HS-27A (cell line): Measurements from ENCODE around the gene TOGARAM1.
A peak's percentile ranks its signal among the peaks of the same experiment; 100 is the strongest.

Experiments
- DNase-seq: peaks from one replicate; pipeline ENCODE4 v3.0.0-alpha.2; 2012; ENCODE audit warnings: low read depth, missing footprints

TOGARAM1 gene, protein sequence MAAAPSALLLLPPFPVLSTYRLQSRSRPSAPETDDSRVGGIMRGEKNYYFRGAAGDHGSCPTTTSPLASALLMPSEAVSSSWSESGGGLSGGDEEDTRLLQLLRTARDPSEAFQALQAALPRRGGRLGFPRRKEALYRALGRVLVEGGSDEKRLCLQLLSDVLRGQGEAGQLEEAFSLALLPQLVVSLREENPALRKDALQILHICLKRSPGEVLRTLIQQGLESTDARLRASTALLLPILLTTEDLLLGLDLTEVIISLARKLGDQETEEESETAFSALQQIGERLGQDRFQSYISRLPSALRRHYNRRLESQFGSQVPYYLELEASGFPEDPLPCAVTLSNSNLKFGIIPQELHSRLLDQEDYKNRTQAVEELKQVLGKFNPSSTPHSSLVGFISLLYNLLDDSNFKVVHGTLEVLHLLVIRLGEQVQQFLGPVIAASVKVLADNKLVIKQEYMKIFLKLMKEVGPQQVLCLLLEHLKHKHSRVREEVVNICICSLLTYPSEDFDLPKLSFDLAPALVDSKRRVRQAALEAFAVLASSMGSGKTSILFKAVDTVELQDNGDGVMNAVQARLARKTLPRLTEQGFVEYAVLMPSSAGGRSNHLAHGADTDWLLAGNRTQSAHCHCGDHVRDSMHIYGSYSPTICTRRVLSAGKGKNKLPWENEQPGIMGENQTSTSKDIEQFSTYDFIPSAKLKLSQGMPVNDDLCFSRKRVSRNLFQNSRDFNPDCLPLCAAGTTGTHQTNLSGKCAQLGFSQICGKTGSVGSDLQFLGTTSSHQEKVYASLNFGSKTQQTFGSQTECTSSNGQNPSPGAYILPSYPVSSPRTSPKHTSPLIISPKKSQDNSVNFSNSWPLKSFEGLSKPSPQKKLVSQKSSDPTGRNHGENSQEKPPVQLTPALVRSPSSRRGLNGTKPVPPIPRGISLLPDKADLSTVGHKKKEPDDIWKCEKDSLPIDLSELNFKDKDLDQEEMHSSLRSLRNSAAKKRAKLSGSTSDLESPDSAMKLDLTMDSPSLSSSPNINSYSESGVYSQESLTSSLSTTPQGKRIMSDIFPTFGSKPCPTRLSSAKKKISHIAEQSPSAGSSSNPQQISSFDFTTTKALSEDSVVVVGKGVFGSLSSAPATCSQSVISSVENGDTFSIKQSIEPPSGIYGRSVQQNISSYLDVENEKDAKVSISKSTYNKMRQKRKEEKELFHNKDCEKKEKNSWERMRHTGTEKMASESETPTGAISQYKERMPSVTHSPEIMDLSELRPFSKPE (N-terminal part only)

GRCh38 chr14:44961554-44962333 lies at the start of gene TOGARAM1, which contains the start of gene KLHL28:
Gene TOGARAM1 (plus strand): TSS chr14:44962190. CDS start chr14:44962422, 232 bp downstream.
Gene KLHL28 (minus strand): TSS chr14:44961947. CDS start chr14:44945928, 16,019 bp downstream.
- DNase-seq: peak; percentile 99

GRCh38 chr14:44914849-44915248 lies 47.1 kb upstream of the TOGARAM1 start:
- no peak for DNase-seq

DNA sequence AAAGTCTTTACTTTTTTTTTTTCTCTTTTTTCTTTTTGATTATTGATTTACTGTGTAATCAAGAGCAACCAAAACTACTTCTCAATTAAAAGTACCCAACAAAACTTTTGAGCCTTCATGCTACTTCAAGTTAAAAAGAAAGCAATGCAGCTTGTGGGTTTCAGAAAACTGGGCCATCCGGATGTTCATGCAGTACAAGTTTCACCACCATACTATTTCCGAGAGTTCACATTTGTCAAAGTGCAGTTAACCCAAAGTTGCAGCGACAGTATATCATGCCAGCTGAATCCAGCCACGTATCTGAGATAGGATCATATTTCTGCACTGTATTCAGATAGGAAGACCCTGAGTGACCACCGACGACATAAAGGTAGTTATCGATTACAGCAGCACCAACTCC lies 33.2 kb upstream of the TOGARAM1 start:
- no peak for DNase-seq

GRCh38 chr14:44935155-44935554 lies 26.8 kb upstream of the TOGARAM1 start:
- DNase-seq: no peak

GRCh38 chr14:44937547-44937946 lies 24.4 kb upstream of the TOGARAM1 start:
- DNase-seq: no peak

DNA sequence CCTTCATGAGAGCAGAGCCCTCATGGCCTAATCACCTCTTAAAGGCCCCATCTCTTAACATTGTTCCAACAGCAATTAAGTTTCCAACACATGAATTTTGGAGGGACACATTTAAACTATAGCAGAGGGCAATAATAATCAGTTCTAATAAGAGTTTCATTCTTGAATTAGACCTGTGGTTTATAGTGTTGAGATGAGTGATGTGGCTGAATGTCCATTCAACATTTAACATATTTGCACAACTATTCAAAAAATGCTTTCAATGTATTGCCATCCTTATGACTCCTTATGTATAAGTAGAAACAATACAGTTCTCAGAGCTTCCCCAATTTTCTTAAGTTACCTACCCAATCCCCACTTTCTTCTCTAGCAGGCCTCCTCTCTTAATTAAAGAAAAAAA lies 21.8 kb upstream of the TOGARAM1 start:
- no peak for DNase-seq

DNA sequence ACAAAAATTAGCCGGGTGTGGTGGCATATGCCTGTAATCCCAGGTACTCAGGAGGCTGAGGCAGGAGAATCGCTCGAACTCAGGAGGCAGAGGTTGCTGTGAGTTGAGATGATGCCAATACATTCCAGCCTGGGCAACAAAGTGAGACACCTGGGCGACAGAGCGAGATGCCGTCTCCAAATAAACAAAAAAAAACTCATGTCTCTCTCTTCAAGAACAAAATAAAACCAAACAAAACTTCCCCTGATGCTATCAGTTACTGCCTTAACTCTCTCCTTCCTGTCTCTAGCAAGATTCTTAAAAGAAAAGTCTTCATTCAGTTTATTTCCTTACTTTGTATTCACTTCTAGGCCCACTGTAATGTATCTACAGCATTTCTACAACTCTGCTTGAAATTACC lies 21.0 kb upstream of the TOGARAM1 start:
- DNase-seq: no peak

DNA sequence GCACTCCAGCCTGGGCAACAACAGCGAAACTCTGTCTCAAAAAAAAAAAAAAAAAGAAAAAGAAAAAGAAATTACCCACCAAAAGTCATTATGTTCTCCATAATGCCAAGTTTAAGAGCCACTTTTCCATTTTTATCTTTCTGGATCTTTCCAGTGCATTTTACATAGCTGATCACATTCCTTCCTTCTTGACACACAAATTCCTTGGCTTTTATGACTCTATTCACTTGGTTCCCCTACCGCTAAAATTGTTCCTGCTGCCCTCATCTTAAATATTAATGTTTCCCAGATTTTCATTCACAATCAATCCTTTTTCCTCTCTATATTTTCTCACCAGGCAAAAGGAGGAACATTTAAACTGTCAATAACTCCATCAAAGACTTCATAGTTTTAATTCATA lies 20.4 kb upstream of the TOGARAM1 start:
- no peak for DNase-seq

- no peak for DNase-seq
Measured at GRCh38 chr14:44942436-44942835, 19.6 kb upstream of the TOGARAM1 start.

GRCh38 chr14:44944107-44944506 lies 17.9 kb upstream of the TOGARAM1 start:
- no peak for DNase-seq

GRCh38 chr14:44945264-44945663 lies 16.7 kb upstream of the TOGARAM1 start:
- DNase-seq: no peak

GRCh38 chr14:44951051-44951450 lies 10.9 kb upstream of the TOGARAM1 start:
- no peak for DNase-seq

DNA sequence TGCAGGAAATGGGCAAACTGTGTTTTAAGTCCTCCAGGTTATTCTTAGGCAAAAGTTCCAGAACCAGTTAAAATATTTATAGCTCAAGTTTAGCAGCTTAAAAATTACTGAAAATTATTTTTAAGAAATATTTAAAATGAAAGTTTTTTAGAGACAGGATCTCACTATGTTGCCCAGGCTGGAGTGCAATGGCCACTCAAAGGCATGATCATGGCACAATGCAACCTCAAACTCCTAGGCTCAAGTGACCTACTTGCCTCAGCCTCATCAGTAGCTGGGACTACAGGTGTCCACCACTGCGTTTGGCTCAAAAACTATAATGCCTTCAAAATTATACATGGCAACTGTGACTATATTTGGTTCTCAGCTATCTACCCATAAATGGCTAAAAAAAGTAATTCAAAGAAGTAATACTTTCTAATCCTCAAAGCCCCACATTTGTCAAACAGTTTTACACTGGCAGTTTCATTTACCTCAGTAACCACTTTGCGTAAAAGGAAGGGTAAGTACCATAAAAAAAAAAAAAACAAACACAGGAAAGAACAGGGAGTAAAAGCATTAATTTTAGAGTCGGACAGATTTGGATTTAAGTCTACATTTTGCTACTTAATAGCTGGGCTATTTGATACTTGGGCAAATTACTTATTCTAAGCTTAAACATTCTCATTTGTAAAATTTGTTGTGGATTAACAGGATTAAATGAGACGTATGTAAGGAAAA lies 9.4 kb upstream of the TOGARAM1 start:
- DNase-seq: no peak

DNA sequence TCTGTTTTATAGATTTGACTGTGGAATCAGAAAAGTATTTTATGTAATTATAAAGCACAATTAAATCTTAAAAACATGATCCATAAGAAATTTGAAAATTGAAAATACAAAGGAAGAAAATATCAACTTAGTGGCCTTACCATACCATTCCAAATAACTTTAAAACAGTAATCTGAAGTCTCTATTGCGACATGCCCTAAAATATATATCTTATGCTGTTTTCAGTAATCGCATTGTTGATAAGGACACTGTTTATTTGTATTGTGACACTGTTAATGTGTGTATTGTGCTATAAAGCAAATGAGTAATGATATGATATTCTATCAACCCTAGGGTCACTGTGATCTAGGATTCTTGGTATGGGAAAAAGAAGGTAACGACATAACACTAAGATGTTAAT lies 7.2 kb upstream of the TOGARAM1 start:
- DNase-seq: no peak

DNA sequence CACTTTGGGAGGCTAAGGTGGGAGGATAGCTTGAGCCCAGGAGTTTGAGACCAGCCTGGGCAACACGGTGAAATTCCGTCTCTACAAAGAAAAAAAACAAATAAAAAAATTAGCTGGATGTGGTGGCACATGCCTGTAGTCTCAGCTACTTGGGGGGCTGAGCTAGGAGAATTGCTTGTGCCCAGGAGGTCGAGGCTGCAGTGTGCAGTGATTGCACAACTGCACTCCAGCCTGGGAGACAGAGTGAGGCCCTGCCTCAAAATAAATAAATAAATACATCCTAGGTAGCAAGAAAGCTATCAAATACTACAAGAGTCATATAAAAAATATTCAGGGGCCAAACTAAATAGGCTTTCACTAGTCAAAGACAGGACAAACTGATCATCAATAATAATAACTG lies 6.5 kb upstream of the TOGARAM1 start:
- DNase-seq: no peak

GRCh38 chr14:44956866-44957265 lies 5.1 kb upstream of the TOGARAM1 start:
- DNase-seq: no peak

DNA sequence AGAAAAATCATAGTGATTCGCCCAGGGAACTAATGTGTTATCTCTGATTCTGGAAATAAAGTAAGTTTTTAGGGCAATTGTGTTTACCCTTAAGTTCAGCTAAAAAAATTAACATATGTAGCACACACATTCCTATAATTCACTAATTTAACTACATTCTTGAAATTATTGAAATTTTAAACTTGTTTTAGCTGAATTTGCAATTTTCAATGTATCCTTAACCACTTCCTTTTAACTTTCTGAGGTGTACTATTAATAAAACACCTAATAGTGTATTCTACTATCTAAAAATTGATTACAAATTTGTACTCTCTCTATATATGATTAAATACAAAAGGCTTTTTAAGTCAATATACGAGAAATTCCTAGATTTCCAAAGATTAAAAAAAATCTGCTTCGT lies 2.5 kb upstream of the TOGARAM1 start:
- DNase-seq: no peak

- DNase-seq: no peak
Measured at GRCh38 chr14:44960146-44960545, 1.8 kb upstream of the TOGARAM1 start.

- DNase-seq: no peak
Measured at GRCh38 chr14:44960646-44961045, 1.3 kb upstream of the TOGARAM1 start.

DNA sequence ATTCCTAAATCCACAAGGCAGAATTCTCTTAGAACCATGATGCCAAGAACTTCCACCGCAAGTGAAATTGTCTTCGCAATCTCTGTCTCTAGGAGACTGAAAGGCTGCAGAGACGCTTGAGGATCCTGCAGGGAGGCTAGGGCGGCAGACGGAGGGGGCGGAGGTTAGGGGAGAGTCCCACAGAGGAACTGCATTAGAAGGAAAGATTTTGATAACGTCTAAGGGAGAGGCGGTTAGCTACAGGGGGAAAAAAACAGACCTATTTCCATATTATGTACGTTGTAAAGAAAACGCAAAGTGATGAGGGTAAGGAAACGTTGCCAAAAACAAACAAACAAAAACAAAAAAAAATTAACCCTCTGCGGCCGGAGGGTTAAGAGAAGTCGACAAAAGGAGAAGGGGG lies 838 bp upstream of the TOGARAM1 start:
- no peak for DNase-seq
